Common myeloid progenitor, CD34-positive (primary cell): ENCODE results near the gene CNOT10.
"Not testable (repeated sequence)": the region's sequence is repeated elsewhere in the genome, so short reads cannot be mapped to it uniquely, and the experiment has no call there.

ENCODE experiments used
- CTCF ChIA-PET: fragments of 350-600 bp; sonication (Branson Sonifier 250); formaldehyde crosslinking; loops from one replicate; lab custom pipeline; 2021; ENCODE audit warnings: antibody characterized with exemption; lab: Charles Lee
- POLR2A ChIA-PET: fragments of 350-600 bp; sonication (Branson Sonifier 250); formaldehyde crosslinking; loops from one replicate; lab custom pipeline; 2021; ENCODE audit warnings: antibody characterized with exemption; lab: Charles Lee
- DNase-seq, 3 donors: peaks; one replicate each; pipeline versions ENCODE4 v3.0.0 to v3.0.0-alpha.2; 2013
- H3K27ac ChIP-seq, 2 experiments: 1 replicate in 1 of 2; 2 replicates in 1 of 2; pipeline ENCODE4 v1.7.0; 2013; ENCODE audit warnings: inconsistent platforms in 2 of 2, low read length in 2 of 2, mild to moderate bottlenecking in 2 of 2, low read depth in 1 of 2, moderate library complexity in 1 of 2; ENCODE audit not compliant: severe bottlenecking in 2 of 2, insufficient read depth in 1 of 2, poor library complexity in 1 of 2
- H3K27me3 ChIP-seq, 5 experiments: replicated peaks in 2 of 5; 1 replicate in 3 of 5; 2 replicates in 2 of 5; pipeline versions ENCODE4 v1.6.1 to v1.7.0; 2013; ENCODE audit warnings: low read length in 4 of 5, mild to moderate bottlenecking in 2 of 5, moderate library complexity in 2 of 5, inconsistent platforms in 1 of 5; ENCODE audit not compliant: insufficient read depth in 5 of 5, control insufficient read depth in 4 of 5
- H3K36me3 ChIP-seq, 4 experiments: 1 replicate in 2 of 4; 2 replicates in 2 of 4; pipeline versions ENCODE4 v1.6.1 to v1.7.0; 2013; ENCODE audit warnings: low read length in 3 of 4, control low read depth in 1 of 4, mild to moderate bottlenecking in 1 of 4; ENCODE audit not compliant: control insufficient read depth in 4 of 4, insufficient read depth in 4 of 4
- H3K4me1 ChIP-seq, 4 experiments: 1 replicate in 3 of 4; 2 replicates in 1 of 4; pipeline versions ENCODE4 v1.6.1 to v1.7.1; 2013; ENCODE audit warnings: low read length in 3 of 4, mild to moderate bottlenecking in 3 of 4, control low read depth in 1 of 4, inconsistent platforms in 1 of 4, moderate library complexity in 1 of 4; ENCODE audit not compliant: control insufficient read depth in 4 of 4, insufficient read depth in 4 of 4; ENCODE audit errors: control extremely low read depth in 1 of 4
- H3K4me3 ChIP-seq, 7 experiments: 1 replicate in 4 of 7; 2 replicates in 3 of 7; pipeline versions ENCODE4 v1.5.1 to v1.7.0; 2013; ENCODE audit warnings: mild to moderate bottlenecking in 7 of 7, low read length in 6 of 7, moderate library complexity in 6 of 7, inconsistent platforms in 2 of 7, low read depth in 2 of 7, control low read depth in 1 of 7; ENCODE audit not compliant: insufficient read depth in 4 of 7, control insufficient read depth in 1 of 7; ENCODE audit errors: extremely low read depth in 1 of 7
- H3K9me3 ChIP-seq, 5 experiments: 1 replicate in 4 of 5; 2 replicates in 1 of 5; pipeline versions ENCODE4 v1.6.1 to v1.7.1; 2013; ENCODE audit warnings: low read length in 4 of 5, mild to moderate bottlenecking in 2 of 5, inconsistent platforms in 1 of 5, low read depth in 1 of 5, moderate library complexity in 1 of 5; ENCODE audit not compliant: control insufficient read depth in 4 of 5, insufficient read depth in 2 of 5; ENCODE audit errors: control extremely low read depth in 1 of 5
- WGBS: methylation state at CpG from one replicate; pipeline ENCODE4 v1.1.5; 2013; ENCODE audit not compliant: insufficient coverage; 5-methylcytosine and 5-hydroxymethylcytosine counted together

CNOT10 gene

DNA sequence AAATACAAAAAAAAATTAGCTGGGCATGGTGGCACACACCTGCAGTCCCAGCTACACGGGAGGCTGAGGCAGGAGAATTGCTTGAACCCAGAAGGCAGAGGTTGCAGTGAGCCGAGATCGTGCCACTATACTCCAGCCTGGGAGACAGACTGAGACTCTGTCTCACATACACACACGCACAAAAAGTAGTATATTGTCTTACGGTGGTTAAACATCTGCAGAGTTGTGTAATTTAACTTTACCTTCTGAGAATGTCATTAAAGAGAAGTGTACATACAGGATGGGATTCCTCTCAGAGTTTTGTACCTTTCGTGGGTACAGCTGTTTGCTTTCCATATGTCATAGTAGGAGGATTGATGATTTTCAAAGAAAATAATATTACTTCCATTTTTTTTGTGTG, 58.5 kb downstream of the CNOT10 start:
- H3K36me3 ChIP-seq: peaks cover 2 to 16% (median 10%) of the 10 kb centered on the region in 4 experiments
- ChIA-PET POLR2A (interaction anchor here (0.6 kb wide), 1 partner anchor 81 kb away, joined by 5 read pairs; no protein-coding TSS in a partner anchor), CTCF (interaction anchor here (1.0 to 2.4 kb wide), 2 partner anchors 9 to 176 kb away, joined by 4 to 7 read pairs; no protein-coding TSS in a partner anchor)
- H3K4me1 ChIP-seq, H3K27ac ChIP-seq, H3K27me3 ChIP-seq, H3K4me3 ChIP-seq, DNase-seq, H3K9me3 ChIP-seq: not testable (repeated sequence)
- WGBS: 100% methylated on average over 1 of the region's 6 CpGs

DNA sequence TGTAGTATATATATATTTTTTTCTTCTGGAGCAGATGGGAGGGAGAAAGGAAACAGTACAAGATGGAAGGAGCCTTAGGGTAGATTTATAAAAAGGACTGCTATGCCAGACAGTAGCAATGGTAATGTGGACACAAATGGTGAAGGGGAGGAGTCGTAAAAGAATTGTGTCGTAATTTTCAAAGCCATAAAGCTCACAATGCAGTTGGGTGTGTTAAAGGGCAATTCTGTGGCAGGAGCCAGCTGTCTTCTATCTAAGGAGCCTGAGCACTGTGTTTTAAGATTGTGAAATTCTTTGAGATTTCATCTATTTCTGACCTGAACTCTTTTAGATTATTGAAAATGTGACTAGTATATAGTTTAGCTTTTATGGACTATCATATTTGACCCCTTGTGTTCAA, 58.9 kb downstream of the CNOT10 start:
- CTCF ChIA-PET: interaction anchor here (2.4 kb wide), 1 partner anchor 10 kb away, joined by 7 read pairs; no protein-coding TSS in a partner anchor
- POLR2A ChIA-PET: no interaction called here
- no peak for DNase-seq
- H3K9me3 ChIP-seq: no peaks in the 10 kb centered on the region
- H3K4me1 ChIP-seq: no peaks in the 10 kb centered on the region
- H3K4me3 ChIP-seq: no peak overlapping the region
- peaks cover 2 to 16% (median 9%) of the 10 kb centered on the region in 4 experiments for H3K36me3 ChIP-seq
- no peaks in the 10 kb centered on the region for H3K27me3 ChIP-seq
- WGBS: 100% methylated on average over 2 of the region's 2 CpGs
- H3K27ac ChIP-seq: no peak overlapping the region

DNA sequence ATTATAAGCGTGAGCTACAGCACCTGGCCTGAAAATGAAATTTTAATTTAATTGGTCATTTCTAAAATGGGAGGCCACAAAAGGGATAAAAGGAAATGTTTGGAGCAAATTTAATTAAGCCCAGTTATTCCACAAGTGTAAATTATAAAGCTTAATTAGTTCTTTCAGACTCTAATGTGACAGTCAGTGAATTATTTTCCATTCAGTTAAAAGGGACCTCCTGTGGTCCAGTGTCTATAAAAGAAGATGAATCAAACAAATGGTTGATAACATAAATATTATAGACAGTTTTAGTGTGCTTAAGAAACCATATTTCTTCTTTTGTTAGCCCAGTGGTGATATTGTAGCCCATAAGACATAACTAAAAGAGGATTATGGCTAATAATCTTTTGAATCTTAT, 66.4 kb downstream of the CNOT10 start:
- Histone ChIP-seq H3K9me3 (no peaks in the 10 kb centered on the region), H3K36me3 (peaks cover 0 to 13% (median 6%) of the 10 kb centered on the region in 4 experiments), H3K27ac (no peak overlapping the region), H3K27me3 (no peaks in the 10 kb centered on the region), H3K4me1 (peaks cover 0 to 11% (median 1%) of the 10 kb centered on the region in 4 experiments), H3K4me3 (no peak overlapping the region)
- no CpG with 5 or more reads among the region's 1 CpG for WGBS
- ChIA-PET CTCF (interaction anchor here (0.7 to 1.3 kb wide), 2 partner anchors 9 to 17 kb away, joined by 3 to 4 read pairs; no protein-coding TSS in a partner anchor), POLR2A (no interaction called here)
- DNase-seq: no peak

DNA sequence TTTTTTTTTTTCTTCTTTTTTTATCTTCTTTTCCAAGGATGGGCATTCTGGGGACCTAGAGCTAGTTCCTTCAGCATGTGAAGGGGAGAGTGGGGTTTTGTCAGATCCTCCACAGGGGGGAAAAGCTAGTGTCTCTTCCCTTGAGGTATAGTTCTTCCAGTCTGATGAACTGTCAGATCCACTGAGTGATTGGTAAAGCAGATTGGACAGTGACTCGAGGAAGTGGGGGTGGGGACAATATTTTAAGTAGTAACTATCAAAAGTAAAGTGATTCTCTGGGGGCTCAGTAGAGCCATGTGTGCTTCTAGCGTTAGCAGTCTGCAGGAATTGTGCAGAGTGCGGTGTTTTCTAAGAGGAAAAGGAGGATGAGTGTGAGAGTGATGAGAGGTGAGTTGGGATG, 70.8 kb downstream of the CNOT10 start:
- ChIA-PET CTCF (interaction anchor here (0.6 to 1.0 kb wide), 3 partner anchors 16 to 178 kb away, joined by 3 to 4 read pairs (median 3); no protein-coding TSS in a partner anchor), POLR2A (no interaction called here)
- 80% methylated on average over 2 of the region's 3 CpGs for WGBS
- no peak overlapping the region for H3K27ac ChIP-seq
- H3K9me3 ChIP-seq: no peaks in the 10 kb centered on the region
- H3K4me3 ChIP-seq: no peak overlapping the region
- no peak for DNase-seq
- no peaks in the 10 kb centered on the region for H3K27me3 ChIP-seq
- H3K36me3 ChIP-seq: peaks cover 0 to 13% (median 8%) of the 10 kb centered on the region in 4 experiments
- peaks cover 0 to 41% (median 4%) of the 10 kb centered on the region in 4 experiments for H3K4me1 ChIP-seq

DNA sequence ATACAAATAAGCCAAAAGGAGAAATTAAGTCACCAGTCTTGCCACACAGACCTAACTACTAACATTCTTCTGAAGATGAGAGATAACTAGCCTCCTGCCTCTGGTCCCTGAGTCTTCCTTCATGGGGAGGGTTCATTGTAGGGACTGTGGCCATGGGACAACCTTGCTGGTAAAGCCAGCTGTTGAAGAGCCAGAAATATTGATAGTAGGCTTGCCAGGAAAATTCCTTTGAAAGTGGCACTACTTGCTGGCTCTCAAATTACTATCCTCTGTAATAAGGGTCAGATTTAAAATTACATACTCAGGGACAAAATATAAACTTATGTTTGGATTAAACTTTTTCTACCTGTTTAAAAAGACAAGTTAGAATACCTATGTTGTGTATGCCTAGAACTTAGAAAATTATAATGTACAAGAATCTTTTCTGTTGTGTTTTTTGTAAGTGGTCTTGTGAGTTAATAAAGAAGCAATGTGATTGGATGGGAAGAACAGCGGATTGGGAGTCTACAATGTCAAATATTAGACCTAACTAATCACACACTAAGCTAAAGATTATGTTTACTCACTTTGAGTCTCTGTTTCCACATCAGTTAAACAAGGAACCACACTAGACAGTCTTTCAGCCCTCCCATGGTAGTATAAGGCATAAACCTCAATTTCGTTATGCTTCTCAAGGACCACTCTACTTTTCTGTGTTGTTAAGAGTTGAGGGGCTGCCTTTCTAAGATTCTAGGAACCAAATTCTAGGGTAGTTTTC, 72.8 kb downstream of the CNOT10 start:
- Histone ChIP-seq H3K4me3 (no peak overlapping the region), H3K4me1 (peaks cover 0 to 41% (median 4%) of the 10 kb centered on the region in 4 experiments), H3K36me3 (peaks cover 5 to 23% (median 9%) of the 10 kb centered on the region in 4 experiments), H3K27ac (peak overlapping the region in 1 of 2 experiments; percentile 16), H3K27me3 (no peaks in the 10 kb centered on the region), H3K9me3 (no peaks in the 10 kb centered on the region)
- no CpG with 5 or more reads among the region's 2 CpGs for WGBS
- peak in 1 of 3 donors; percentile 13 for DNase-seq
- POLR2A ChIA-PET: no interaction called here
- CTCF ChIA-PET: interaction anchor here (1.6 to 1.7 kb wide), 2 partner anchors 11 to 24 kb away, joined by 3 to 4 read pairs; no protein-coding TSS in a partner anchor

DNA sequence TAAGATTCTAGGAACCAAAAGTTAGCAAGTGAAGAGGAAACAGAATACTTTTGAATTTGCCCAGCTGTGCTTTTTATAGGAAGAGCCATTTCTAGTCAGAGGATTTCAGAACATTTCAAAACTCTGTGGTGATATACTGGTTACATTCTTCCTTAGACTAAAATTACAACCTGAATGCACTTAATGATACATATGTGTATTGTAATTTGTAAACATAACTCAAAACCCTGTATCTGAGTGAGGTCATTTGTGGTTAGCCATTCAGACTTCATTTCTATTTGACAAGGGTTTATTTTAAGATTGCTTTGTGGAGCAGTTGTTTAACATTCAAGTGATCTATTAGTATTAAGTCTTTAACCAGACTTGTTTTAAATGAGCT, 73.4 kb downstream of the CNOT10 start:
- no peak for DNase-seq
- Histone ChIP-seq H3K9me3 (no peaks in the 10 kb centered on the region), H3K36me3 (peaks cover 2 to 24% (median 12%) of the 10 kb centered on the region in 4 experiments), H3K4me3 (no peak overlapping the region), H3K4me1 (peaks cover 0 to 41% (median 4%) of the 10 kb centered on the region in 4 experiments), H3K27me3 (no peaks in the 10 kb centered on the region), H3K27ac (peak overlapping the region in 1 of 2 experiments; percentile 16)
- POLR2A ChIA-PET: no interaction called here
- CTCF ChIA-PET: interaction anchor here (1.6 to 1.7 kb wide), 2 partner anchors 11 to 24 kb away, joined by 3 to 4 read pairs; no protein-coding TSS in a partner anchor

DNA sequence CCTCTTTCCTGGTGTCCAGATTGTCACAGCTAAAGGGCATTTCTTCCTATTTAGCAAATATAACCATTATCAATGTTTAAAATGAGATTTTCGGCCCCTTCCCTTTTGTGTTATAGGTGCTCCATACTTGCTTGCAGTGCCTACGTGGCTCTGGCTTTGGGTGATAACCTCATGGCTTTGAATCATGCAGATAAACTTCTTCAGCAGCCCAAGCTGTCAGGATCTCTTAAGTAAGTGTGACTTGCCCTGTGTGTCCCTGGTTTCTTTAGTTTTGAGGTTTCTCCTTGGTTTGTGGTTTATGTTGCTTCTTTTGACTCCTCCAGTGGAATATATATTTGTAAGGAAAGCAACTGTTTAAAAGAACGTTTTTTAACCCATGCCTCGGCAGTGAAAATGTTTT, 74.4 kb downstream of the CNOT10 start:
- POLR2A ChIA-PET: no interaction called here
- no peak overlapping the region for H3K27ac ChIP-seq
- no peaks in the 10 kb centered on the region for H3K9me3 ChIP-seq
- peaks cover 0 to 41% (median 4%) of the 10 kb centered on the region in 4 experiments for H3K4me1 ChIP-seq
- no peaks in the 10 kb centered on the region for H3K27me3 ChIP-seq
- 69% methylated on average over 4 of the region's 4 CpGs for WGBS
- no peak overlapping the region for H3K4me3 ChIP-seq
- CTCF ChIA-PET: no interaction called here
- H3K36me3 ChIP-seq: peaks cover 2 to 27% (median 13%) of the 10 kb centered on the region in 4 experiments
- peak in 1 of 3 donors; percentile 25 for DNase-seq
